HG02852 (cell line): ENCODE results near the gene EPS8L2.

Experiments
- ATAC-seq: cut with Tn5 transposase; IDR thresholded peaks from one replicate; pipeline ENCODE4 v1.9.1; 2021; ENCODE audit warnings: mild to moderate bottlenecking, moderate library complexity; ENCODE audit not compliant: unreplicated experiment

Gene EPS8L2

DNA sequence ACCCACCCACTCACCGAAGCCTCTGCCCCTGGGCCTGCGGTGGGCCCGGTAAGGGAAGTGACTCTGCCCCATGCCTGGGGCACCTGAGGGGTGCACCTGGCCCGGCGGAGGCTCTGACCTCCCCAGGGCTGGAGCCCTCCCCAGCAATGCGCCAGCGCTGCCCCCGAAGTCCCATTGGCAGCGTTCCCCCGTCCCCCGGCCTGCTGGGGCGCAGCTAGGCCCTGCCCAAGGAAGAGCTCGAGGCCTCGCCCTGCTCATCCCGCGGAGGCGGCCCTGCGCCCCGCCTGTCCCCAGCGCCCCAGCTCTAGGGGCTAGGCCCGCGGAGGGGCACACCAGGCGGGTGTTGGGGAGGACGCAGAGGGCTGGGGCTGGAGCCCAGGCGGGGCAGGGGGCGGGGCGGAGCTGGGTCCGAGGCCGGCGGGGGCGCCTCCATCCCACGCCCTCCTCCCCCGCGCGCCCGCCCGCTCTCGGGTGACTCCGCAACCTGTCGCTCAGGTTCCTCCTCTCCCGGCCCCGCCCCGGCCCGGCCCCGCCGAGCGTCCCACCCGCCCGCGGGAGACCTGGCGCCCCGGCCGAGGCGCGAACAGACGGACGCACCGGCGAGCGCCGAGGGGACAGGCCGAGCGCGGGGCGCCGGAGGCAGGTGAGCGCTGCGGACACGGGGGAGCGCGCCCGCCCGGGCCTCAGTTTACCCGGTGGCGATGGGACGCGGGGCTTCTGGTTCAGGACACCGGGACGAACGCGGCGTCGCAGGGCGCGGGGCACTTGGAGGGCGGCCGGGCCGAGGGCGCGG, at the start of gene EPS8L2:
TSS of gene EPS8L2 (plus strand) at position 586 of the 793 bp plus-strand sequence. CDS start 3,177 bp downstream, outside the sequence.
- ATAC-seq: no peak

DNA sequence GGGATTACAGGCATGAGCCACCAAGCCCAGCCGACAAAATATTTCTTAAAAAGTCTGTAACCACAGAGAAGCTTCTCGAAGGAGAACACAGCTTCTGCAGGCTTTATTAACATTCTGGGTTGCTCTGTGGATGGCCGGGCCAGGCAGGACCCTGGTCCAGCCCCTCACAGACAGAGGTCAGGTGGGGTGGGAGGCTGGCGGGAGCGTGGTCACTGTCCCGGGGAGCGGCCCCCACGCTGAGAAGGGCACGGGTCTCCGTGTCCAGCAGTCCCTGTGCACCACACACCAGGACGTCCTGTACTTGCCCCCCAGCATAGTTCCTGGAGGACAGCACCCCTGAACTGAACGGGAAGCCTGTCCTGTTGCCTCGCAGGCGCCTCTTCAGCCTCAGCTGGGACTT, 49.6 kb upstream of the EPS8L2 start:
- no peak for ATAC-seq

DNA sequence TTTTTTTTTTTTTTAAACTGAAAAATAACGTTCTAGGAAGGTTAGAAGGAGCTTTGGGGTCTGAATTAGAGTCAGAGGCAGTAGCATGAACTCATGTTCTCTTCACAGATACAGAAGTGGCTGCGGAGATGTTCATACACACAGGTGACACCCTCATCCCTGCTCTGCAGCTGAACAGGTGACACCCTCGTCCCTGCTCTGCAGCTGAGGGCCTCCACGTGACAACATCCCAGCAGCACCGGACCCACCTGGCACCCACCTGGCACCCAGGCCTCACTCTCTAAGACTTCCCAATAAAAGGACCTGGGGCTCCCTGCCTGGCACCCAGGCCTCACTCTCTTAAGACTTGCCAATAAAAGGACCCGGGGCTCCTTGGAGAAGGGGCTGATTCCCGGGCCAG, 49.2 kb upstream of the EPS8L2 start:
- no peak for ATAC-seq

DNA sequence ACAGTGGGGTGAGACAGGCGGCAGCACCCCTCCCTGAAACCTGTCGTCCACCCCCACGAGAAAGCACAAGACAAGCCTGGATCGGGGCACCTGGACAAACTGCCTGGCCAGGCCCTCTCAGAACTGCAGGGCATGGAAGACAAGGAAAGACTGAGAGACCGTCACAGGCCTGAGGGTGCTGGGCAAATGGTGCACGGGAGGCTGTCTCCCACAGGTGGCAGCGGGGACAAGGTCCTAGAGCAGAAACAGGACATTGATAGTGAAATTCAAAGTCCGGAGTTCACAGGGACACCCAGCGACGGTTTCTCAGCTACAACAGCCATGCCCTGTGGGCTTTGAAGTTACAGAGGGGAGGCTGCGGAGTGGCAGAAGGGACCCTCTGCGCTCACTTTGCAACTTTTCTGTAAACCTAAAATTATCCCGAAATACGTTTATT, 48.3 kb upstream of the EPS8L2 start:
- no peak for ATAC-seq

DNA sequence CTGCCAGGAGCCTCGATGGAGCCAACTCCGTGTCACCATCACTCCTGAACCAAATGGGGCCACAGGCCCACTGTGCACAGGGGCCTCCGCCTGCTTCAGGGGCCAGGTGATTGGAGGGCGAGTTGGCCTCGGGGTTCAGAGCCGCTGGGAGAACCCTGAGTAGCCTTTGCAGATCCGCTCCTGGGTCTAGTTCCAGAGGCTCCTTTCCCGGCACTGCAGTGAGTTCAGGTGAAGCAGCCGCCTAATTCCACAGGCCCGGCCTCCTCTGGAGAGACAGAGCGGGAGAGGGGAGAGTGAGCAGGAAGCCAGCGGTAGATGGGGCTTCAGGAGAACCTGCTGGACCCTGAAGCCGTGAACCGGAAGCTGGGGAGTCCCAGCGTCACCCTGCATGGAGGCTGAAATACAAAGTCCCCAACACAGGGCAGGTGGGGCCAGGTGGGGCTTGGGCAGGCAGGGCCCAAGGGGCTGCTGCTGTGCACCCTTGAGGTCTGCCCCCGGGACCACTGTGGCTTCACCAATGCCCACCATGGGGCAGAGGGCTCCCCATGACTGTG, 46.4 kb upstream of the EPS8L2 start:
- no peak for ATAC-seq

GRCh38 chr11:660281-660680, 45.8 kb upstream of the EPS8L2 start:
- no peak for ATAC-seq

DNA sequence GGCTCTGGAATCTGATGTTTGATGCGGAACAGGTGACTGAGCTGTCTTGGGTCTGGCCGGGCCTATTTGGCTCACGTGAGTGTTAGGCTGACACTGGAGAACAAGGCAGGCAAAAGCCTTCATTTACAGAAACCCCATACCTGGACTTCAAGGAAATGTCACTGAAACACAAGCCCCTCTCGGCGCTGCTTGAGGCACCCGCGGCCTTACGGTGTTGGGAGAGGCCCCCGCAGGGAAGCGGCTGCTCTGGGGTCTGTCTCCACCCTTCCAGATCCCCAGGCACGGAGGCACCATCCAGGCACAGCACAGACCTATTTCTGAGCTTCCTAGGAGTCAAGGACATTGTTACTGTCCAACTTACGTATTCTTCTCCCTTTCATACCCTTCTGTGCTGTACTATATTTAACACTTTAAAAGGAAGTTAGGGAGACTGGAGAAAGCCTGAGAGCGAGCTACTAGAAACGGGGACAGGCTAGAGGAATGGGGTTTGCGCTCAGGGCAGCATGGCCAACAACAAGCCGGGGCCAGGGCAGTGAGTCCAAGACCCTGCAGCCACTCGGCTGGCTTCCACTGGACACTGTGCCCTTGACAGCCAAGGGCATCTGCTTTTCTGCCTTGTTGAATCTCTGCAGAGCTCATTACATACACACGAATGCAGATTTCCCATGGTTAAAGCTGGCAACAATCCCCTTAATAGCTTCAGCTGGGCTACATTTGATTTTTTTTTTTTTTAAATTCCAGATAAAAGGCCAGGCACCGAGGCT, 45.2 kb upstream of the EPS8L2 start:
- ATAC-seq: no peak

DNA sequence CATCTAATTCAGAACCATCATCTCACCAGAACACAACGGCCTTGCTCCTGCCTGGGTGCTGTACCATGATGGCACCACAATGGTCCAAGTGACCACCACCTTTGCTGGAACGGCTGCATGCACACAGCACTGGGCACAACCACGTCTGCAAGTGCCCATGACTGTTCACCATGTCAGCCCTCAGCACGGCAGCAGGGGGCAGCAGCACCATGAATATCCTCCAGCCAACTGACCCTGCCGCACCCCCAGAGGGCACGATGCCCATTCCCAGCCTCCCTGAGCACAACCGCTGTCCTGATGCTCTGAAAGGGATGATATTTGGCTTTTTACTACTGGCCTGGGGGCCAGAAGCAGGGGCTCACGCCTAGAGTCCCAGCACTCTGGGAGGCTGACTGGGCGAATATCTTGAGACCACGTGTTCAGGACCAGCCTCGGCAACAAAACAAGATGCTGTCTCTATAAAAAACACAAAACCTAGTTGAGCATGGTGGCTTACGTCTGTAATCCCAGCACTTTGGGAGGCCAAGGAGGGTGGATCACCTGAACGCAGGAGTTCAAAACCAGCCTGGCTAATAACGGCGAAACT, 43.2 kb upstream of the EPS8L2 start:
- ATAC-seq: no peak

DNA sequence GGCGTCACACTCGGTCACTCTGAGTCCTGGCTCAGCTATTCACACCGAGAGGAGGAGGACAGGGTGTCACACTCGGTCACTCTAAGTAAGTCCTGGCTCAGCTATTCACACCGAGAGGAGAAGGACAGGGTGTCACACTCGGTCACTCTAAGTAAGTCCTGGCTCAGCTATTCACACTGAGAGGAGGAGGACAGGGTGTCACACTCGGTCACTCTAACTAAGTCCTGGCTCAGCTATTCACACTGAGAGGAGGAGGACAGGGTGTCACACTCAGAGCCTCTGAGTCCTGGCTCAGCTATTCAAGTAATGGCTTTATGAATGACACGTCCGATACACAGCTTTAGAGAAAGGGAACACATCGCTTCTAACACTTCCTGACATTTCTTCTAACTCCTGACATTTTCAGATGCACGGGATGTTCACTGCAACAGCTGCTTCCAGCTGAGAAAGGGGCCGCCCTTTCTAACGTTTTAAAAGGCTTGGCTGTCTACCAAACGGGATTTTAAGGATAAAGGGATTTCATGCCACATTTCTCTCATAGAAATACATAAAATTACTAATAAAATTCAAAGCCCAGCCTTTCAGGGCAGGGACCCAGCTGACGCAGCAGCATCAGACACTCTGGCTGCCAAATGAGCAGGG, 40.8 kb upstream of the EPS8L2 start:
- no peak for ATAC-seq

- no peak for ATAC-seq
Observed at GRCh38 chr11:665704-666281, 40.2 kb upstream of the EPS8L2 start.

- ATAC-seq: no peak
Observed at GRCh38 chr11:673866-674265, 32.2 kb upstream of the EPS8L2 start.

- no peak for ATAC-seq
Observed at GRCh38 chr11:674406-674805, 31.6 kb upstream of the EPS8L2 start.

DNA sequence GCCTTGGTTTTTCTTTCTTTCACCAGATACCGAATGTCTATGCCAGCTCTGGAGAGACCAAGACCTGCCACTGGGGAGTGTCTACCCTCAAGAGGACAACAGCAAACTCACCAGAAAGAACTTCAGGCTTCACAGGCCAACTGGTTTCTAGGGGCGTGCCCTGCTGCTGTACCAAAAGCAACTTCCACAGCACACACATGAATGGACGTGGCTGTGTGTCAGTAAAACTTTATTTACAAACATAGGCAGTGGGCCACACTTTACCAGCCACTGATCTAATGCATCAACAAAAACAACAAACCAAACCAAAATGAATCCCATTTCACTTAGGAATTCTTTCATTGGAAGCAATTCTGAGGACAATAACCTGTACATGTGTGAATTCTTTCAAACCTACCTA, 27.7 kb upstream of the EPS8L2 start:
- no peak for ATAC-seq

GRCh38 chr11:679271-680207, 26.5 kb upstream of the EPS8L2 start:
- no peak for ATAC-seq

DNA sequence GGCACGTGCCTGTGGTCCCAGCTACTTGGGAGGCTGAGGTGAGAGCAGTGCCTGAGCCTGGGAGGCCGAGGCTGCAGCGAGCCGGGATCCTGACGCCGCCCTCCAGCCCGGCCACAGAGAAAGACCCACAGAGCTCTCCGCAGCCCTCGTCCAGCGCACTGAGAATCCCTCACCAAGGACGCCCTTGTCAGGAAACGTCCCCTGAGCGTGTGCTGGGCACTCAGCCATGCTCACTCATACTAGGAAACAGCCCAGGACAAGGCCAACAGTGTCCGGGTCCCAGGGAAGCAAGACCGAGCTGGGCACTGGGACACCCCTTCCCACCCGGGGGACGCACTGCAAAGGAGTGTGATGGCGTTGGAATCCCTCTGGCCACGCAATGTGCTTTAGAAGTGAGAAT, 25.6 kb upstream of the EPS8L2 start:
- ATAC-seq: no peak

DNA sequence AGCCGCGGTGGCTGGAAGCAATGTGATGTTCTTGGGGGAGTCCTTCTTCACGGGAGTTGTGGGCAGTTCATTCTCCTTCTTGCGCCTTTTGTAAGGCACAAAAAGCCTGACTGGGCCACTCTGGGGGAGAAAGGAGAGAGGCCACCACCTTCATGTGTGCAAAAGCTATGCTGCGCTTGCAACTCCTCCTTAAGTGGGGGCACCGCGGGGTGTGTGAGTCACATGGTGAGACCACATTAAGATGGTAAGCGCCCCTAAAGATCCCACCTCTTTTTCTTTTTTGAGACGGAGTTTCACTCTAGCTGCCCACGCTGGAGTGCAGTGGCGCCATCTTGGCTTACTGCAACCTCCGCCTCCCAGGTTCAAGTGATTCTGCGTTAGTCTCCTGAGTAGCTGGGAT, 25.1 kb upstream of the EPS8L2 start:
- no peak for ATAC-seq

DNA sequence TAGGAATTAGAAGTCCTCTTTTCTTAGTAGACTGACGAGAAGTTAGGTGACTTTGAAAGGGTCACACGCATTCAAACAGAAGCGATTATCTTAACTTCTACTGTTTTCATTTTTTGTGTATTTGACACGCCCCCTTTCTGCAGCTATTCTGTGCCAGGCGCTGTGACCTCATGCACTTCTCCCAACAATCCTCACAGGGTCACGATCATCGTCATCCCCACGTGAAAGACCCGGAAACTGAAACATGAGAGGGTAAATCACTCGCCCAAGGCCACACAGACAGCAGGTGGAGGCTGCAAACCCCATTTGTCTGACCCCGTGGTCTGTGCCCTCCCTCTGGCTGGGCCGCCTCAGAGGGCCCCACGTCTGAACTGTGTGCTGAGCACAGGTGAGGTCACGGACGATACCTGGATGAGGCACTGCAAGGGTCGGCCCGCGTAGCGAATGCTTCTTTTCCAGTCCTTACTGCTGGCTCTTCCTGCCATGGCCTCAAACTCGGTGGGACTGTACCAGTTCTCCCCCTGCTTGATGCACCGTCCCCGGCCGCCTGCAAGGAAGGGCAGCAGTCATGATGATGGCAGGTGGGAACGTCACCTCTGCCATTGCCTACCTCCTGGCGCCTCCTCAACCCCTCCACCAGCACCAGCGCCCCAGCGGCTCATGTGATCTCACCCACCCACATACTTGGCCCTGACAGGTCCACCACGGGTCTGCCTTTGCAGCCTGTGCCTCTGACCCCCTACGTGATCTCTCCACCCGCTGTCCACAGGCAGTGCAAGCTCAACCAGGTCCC, 19.4 kb upstream of the EPS8L2 start:
- ATAC-seq: no peak

DNA sequence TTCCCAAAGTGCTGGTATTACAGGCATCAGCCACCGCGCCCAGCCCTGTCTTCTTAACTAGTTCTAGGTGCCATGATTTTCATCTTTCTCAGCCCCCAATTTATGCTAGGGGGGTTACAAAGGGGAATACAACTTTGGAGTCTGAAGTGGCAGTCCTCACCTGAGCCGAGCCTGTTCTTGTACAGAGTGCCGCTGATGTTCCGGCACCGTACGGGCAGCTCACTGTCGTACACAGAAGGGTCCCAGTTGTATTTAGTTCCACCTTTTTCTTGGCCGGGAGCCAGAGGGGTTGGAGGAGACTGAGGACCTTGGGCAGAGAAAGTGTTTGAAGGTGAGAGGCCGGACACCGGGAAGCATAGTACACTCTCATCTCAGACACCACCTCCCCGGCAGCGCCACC, 18.3 kb upstream of the EPS8L2 start:
- ATAC-seq: no peak

GRCh38 chr11:688681-689080, 17.4 kb upstream of the EPS8L2 start:
- no peak for ATAC-seq
